ENCODE results near the gene IDH3B. TPM values are rescaled to one million over a fixed set of nuclear protein-coding genes. Genes with fewer than 3 reads are reported as not detected.

Gene IDH3B
- total RNA-seq, 1 donor from 2014 or later: 103 TPM

- Histone ChIP-seq H3K27me3 (ENCODE audit: control insufficient read depth, insufficient read depth, low read length) (peaks cover 40% of the 10 kb centered on the region), H3K36me3 (ENCODE audit: control insufficient read depth, insufficient read depth, low read length) (no peaks in the 10 kb centered on the region), H3K4me3 (ENCODE audit: low read depth, low read length) (no peak overlapping the region)
- FAIRE-seq (no peak), DNase-seq (ENCODE audit: low read depth) (no peak)
- TF ChIP-seq CTCF (IDR thresholded peaks at IDR 0.05; ENCODE audit: insufficient read depth, low read length, severe bottlenecking): no peak
Observed at GRCh38 chr20:2693286-2694007, 29.4 kb upstream of the IDH3B start.

DNA sequence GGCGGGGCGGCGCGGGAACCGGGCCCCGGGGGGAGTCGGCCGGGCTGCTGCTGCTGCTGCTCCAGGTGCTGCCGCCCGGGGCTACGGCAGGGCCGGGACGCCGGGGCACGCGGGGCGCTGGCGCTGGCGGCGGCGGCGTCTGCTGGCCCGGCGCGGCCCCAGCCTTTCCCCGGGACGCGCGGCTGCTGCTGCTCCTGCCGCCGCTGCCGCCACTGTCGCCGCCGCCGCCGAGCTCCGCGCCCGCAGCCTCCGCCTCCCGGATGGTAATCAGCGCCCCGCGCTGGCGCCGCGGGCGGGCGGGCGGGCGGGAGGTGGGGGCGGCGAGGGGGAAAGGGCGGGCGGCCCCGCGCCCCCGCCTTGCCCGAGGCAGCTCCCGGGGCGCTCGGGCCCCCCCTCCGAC is 28.9 kb upstream of the IDH3B start:
- DNase-seq (ENCODE audit: low read depth) (no peak), FAIRE-seq (no peak)
- TF ChIP-seq CTCF (IDR thresholded peaks at IDR 0.05; ENCODE audit: insufficient read depth, low read length, severe bottlenecking): no peak
- Histone ChIP-seq H3K4me3 (ENCODE audit: low read depth, low read length) (no peak overlapping the region), H3K36me3 (ENCODE audit: control insufficient read depth, insufficient read depth, low read length) (no peaks in the 10 kb centered on the region), H3K27me3 (ENCODE audit: control insufficient read depth, insufficient read depth, low read length) (peaks cover 37% of the 10 kb centered on the region)

- TF ChIP-seq CTCF (IDR thresholded peaks at IDR 0.05; ENCODE audit: insufficient read depth, low read length, severe bottlenecking): no peak
- no peak for FAIRE-seq
- no peak for DNase-seq (ENCODE audit: low read depth)
- Histone ChIP-seq H3K27me3 (ENCODE audit: control insufficient read depth, insufficient read depth, low read length) (peaks cover 34% of the 10 kb centered on the region), H3K4me3 (ENCODE audit: low read depth, low read length) (peak within 1 kb of the TSS; percentile 27), H3K36me3 (ENCODE audit: control insufficient read depth, insufficient read depth, low read length) (no peaks in the 10 kb centered on the region)
Observed at GRCh38 chr20:2692036-2692885, 28.2 kb upstream of the IDH3B start, which contains the start of gene EBF4. TSS of gene EBF4 (plus strand) at chr20:2692780. CDS start at chr20:2693646, 866 bp downstream.

DNA sequence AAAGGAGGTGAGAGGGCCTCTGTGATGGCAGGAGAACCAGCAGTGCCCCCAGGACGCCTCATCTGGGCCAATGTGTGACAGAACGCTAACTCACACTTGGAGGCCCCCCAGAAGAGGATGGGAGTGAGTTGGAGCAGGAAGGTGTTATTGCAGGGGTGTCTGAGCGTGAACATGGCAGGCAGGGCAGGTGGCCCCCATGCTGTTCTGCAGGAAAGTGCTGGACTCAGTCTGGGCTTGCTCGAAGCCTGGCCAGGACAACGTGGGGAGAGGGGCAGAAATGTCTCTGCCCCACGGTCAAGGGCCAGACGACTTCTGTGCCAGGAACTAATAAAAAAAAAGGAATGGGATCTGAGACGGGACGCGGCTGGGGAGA is 27.6 kb upstream of the IDH3B start:
- no peak for DNase-seq (ENCODE audit: low read depth)
- peaks cover 32% of the 10 kb centered on the region for H3K27me3 ChIP-seq (ENCODE audit: control insufficient read depth, insufficient read depth, low read length)
- no peak overlapping the region for H3K4me3 ChIP-seq (ENCODE audit: low read depth, low read length)
- FAIRE-seq: no peak
- TF ChIP-seq CTCF (IDR thresholded peaks at IDR 0.05; ENCODE audit: insufficient read depth, low read length, severe bottlenecking): no peak
- H3K36me3 ChIP-seq (ENCODE audit: control insufficient read depth, insufficient read depth, low read length): no peaks in the 10 kb centered on the region

- no peaks in the 10 kb centered on the region for H3K36me3 ChIP-seq (ENCODE audit: control insufficient read depth, insufficient read depth, low read length)
- DNase-seq (ENCODE audit: low read depth) (no peak), FAIRE-seq (no peak)
- peaks cover 32% of the 10 kb centered on the region for H3K27me3 ChIP-seq (ENCODE audit: control insufficient read depth, insufficient read depth, low read length)
- no peak for TF ChIP-seq CTCF (IDR thresholded peaks at IDR 0.05; ENCODE audit: insufficient read depth, low read length, severe bottlenecking)
- H3K4me3 ChIP-seq (ENCODE audit: low read depth, low read length): no peak overlapping the region
Observed at GRCh38 chr20:2691127-2691526, 27.1 kb upstream of the IDH3B start.

Data from bronchial epithelial cell (primary cell).